WTC11 (cell line): ENCODE measurements around the gene EDDM13. TPM values are rescaled to one million over a fixed set of nuclear protein-coding genes. Genes with fewer than 3 reads are reported as not detected.

Source experiments
- ATAC-seq: fragments of 200-7000 bp; cut with Tn5 transposase; 2 replicates; pipeline ENCODE4 v1.10.0; 2021; ENCODE audit warnings: mild to moderate bottlenecking, moderate library complexity
- CTCF ChIA-PET: fragments of 300-600 bp; sonication (Branson Sonifier 250); formaldehyde crosslinking; loops from one replicate; lab custom pipeline; 2021; ENCODE audit warnings: antibody characterized with exemption; lab: Charles Lee
- POLR2A ChIA-PET: fragments of 350-600 bp; sonication (Branson Sonifier 250); formaldehyde crosslinking; loops from one replicate; lab custom pipeline; 2021; ENCODE audit warnings: antibody characterized with exemption; lab: Charles Lee
- DNase-seq: peaks from one replicate; pipeline ENCODE4 v3.0.0; 2021; ENCODE audit warnings: low spot score
- H3K27ac Mint-ChIP-seq: 2 replicates; pipeline ENCODE4 v1.8.0; 2021; ENCODE audit warnings: mixed read lengths
- H3K27me3 Mint-ChIP-seq: 2 replicates; pipeline ENCODE4 v1.8.0; 2021; ENCODE audit warnings: low read depth, mild to moderate bottlenecking, moderate library complexity, mixed read lengths
- H3K36me3 Mint-ChIP-seq: 2 replicates; pipeline ENCODE4 v1.8.0; 2021; ENCODE audit warnings: mixed read lengths
- H3K4me1 Mint-ChIP-seq: 2 replicates; pipeline ENCODE4 v1.8.0; 2022; ENCODE audit warnings: mixed read lengths
- H3K4me3 Mint-ChIP-seq: 2 replicates; pipeline ENCODE4 v1.8.0; 2021; ENCODE audit warnings: mild to moderate bottlenecking, moderate library complexity, mixed read lengths
- H3K9me3 Mint-ChIP-seq: 2 replicates; pipeline ENCODE4 v1.8.0; 2021; ENCODE audit warnings: mixed read lengths
- CREB1 ChIP-seq: sonication (generic); formaldehyde crosslinking; IDR thresholded peaks from 2 replicates; pipeline ENCODE4 v1.8.0; 2023; ENCODE audit warnings: mild to moderate bottlenecking, missing genetic modification reagents
- CREM ChIP-seq: sonication (generic); formaldehyde crosslinking; IDR thresholded peaks from 2 replicates; pipeline ENCODE4 v1.8.1; 2022; ENCODE audit warnings: mild to moderate bottlenecking, missing genetic modification reagents, moderate library complexity
- E2F1 ChIP-seq: sonication (generic); formaldehyde crosslinking; IDR thresholded peaks from 2 replicates; pipeline ENCODE4 v1.8.0; 2022; ENCODE audit warnings: mild to moderate bottlenecking, missing genetic modification reagents
- ELF4 ChIP-seq: sonication (generic); formaldehyde crosslinking; IDR thresholded peaks from 2 replicates; pipeline ENCODE4 v1.8.1; 2022; ENCODE audit warnings: low read depth, mild to moderate bottlenecking, moderate library complexity, missing genetic modification reagents
- EMX1 ChIP-seq: fragments of 250-450 bp; sonication (Bioruptor Pico); IDR thresholded peaks from 2 replicates; pipeline ENCODE4 v1.8.0; 2021; ENCODE audit warnings: mild to moderate bottlenecking
- FOXJ3 ChIP-seq: sonication (generic); formaldehyde crosslinking; IDR thresholded peaks from 2 replicates; pipeline ENCODE4 v1.9.0; 2021; ENCODE audit warnings: missing genetic modification reagents, mild to moderate bottlenecking, borderline replicate concordance
- FOXP1 ChIP-seq: sonication (generic); formaldehyde crosslinking; IDR thresholded peaks from 2 replicates; pipeline ENCODE4 v1.8.0; 2022; ENCODE audit warnings: missing genetic modification reagents, mild to moderate bottlenecking, moderate library complexity, borderline replicate concordance
- GABPB1 ChIP-seq: sonication (generic); formaldehyde crosslinking; IDR thresholded peaks from 2 replicates; pipeline ENCODE4 v1.8.1; 2023; ENCODE audit warnings: mild to moderate bottlenecking, missing genetic modification reagents
- IRF2 ChIP-seq: sonication (generic); formaldehyde crosslinking; IDR thresholded peaks from 2 replicates; pipeline ENCODE4 v1.8.0; 2022; ENCODE audit warnings: low read depth, missing genetic modification reagents, borderline replicate concordance
- JAZF1 ChIP-seq: fragments of 250-450 bp; sonication (Bioruptor Pico); IDR thresholded peaks from 2 replicates; pipeline ENCODE4 v1.9.0; 2021; ENCODE audit warnings: moderate library complexity, mild to moderate bottlenecking, inconsistent platforms
- KAT7 ChIP-seq: sonication (generic); formaldehyde crosslinking; IDR thresholded peaks from 2 replicates; pipeline ENCODE4 v1.8.1; 2023; ENCODE audit warnings: missing genetic modification reagents, mild to moderate bottlenecking, borderline replicate concordance
- RORB ChIP-seq: fragments of 250-450 bp; sonication (Bioruptor Pico); IDR thresholded peaks from 2 replicates; pipeline ENCODE4 v1.9.0; 2021; ENCODE audit warnings: mild to moderate bottlenecking
- SOX15 ChIP-seq: fragments of 250-450 bp; sonication (Bioruptor Pico); IDR thresholded peaks from 2 replicates; pipeline ENCODE4 v1.9.0; 2021; ENCODE audit warnings: mild to moderate bottlenecking
- TCF7 ChIP-seq: sonication (generic); formaldehyde crosslinking; IDR thresholded peaks from 2 replicates; pipeline ENCODE4 v1.8.0; 2022; ENCODE audit warnings: mild to moderate bottlenecking, low read depth, missing genetic modification reagents, moderate library complexity
- TEAD4 ChIP-seq: sonication (generic); formaldehyde crosslinking; IDR thresholded peaks from 2 replicates; pipeline ENCODE4 v1.8.0; 2022; ENCODE audit warnings: mild to moderate bottlenecking, missing genetic modification reagents
- USF2 ChIP-seq: sonication (generic); formaldehyde crosslinking; IDR thresholded peaks from 2 replicates; pipeline ENCODE4 v1.8.1; 2023; ENCODE audit warnings: mild to moderate bottlenecking, missing genetic modification reagents, moderate library complexity
- ZNF138 ChIP-seq: sonication (generic); formaldehyde crosslinking; conservative IDR thresholded peaks from 2 replicates; pipeline ENCODE4 v1.8.1; 2022; ENCODE audit warnings: mild to moderate bottlenecking, moderate library complexity, missing genetic modification reagents
- ZNF232 ChIP-seq: sonication (generic); formaldehyde crosslinking; IDR thresholded peaks from 2 replicates; pipeline ENCODE4 v1.8.0; 2022; ENCODE audit warnings: mild to moderate bottlenecking, missing genetic modification reagents
- total RNA-seq: library from RNA; stranded (reverse); gene quantifications from 3 replicates; pipeline ENCODE4 v1.2.3, GENCODE V29; 2021
- TF ChIP-seq, protein P1 (sequence below): fragments of 200-600 bp; IDR thresholded peaks from 2 replicates; pipeline ENCODE4 v1.8.0; 2022; ENCODE audit warnings: antibody characterized with exemption
- TF ChIP-seq, protein P2 (sequence below): sonication (generic); formaldehyde crosslinking; IDR thresholded peaks from 2 replicates; pipeline ENCODE4 v1.8.0; 2022; ENCODE audit warnings: missing genetic modification reagents

Gene EDDM13
- total RNA-seq, 1 experiment from 2014 or later: not detected

- 0 out of 2 replicates have a peak, but pooled peaks have one; percentile 1 for ATAC-seq
- H3K36me3 Mint-ChIP-seq: peaks cover 4% of the 10 kb centered on the region; the same call in 1 of the 2 replicates
- DNase-seq: peak; percentile 45
- peaks cover 13% of the 10 kb centered on the region for H3K4me1 Mint-ChIP-seq
- ChIA-PET CTCF (interaction anchor here (0.6 to 2.4 kb wide), 7 partner anchors 19 to 173 kb away, joined by 3 to 37 read pairs (median 9); partner anchors contain the start of gene ZNF444), POLR2A (no interaction called here)
- peak overlapping the region; percentile 98 for H3K27ac Mint-ChIP-seq
- no peaks in the 10 kb centered on the region for H3K27me3 Mint-ChIP-seq
- peak overlapping the region; percentile 95 for H3K4me3 Mint-ChIP-seq
- H3K9me3 Mint-ChIP-seq: peaks cover 3% of the 10 kb centered on the region
- TF ChIP-seq JAZF1 (CRISPR knock-in tag) (no peak), GABPB1 (CRISPR knock-in tag) (no peak), CREB1 (no peak), EMX1 (CRISPR knock-in tag) (no peak), USF2 (no peak), ELF4 (CRISPR knock-in tag) (no peak), RORB (CRISPR knock-in tag) (no peak), ZNF138 (CRISPR knock-in tag) (no peak), SOX15 (CRISPR knock-in tag) (no peak), FOXJ3 (CRISPR knock-in tag) (no peak), TCF7 (CRISPR knock-in tag) (no peak), E2F1 (CRISPR knock-in tag) (no peak), FOXP1 (CRISPR knock-in tag) (no peak), ZNF232 (no peak), KAT7 (CRISPR knock-in tag) (no peak), TEAD4 (no peak), CREM (no peak), IRF2 (CRISPR knock-in tag) (no peak)
- TF ChIP-seq, protein P1, sequence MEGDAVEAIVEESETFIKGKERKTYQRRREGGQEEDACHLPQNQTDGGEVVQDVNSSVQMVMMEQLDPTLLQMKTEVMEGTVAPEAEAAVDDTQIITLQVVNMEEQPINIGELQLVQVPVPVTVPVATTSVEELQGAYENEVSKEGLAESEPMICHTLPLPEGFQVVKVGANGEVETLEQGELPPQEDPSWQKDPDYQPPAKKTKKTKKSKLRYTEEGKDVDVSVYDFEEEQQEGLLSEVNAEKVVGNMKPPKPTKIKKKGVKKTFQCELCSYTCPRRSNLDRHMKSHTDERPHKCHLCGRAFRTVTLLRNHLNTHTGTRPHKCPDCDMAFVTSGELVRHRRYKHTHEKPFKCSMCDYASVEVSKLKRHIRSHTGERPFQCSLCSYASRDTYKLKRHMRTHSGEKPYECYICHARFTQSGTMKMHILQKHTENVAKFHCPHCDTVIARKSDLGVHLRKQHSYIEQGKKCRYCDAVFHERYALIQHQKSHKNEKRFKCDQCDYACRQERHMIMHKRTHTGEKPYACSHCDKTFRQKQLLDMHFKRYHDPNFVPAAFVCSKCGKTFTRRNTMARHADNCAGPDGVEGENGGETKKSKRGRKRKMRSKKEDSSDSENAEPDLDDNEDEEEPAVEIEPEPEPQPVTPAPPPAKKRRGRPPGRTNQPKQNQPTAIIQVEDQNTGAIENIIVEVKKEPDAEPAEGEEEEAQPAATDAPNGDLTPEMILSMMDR: no peak
- TF ChIP-seq, protein P2, sequence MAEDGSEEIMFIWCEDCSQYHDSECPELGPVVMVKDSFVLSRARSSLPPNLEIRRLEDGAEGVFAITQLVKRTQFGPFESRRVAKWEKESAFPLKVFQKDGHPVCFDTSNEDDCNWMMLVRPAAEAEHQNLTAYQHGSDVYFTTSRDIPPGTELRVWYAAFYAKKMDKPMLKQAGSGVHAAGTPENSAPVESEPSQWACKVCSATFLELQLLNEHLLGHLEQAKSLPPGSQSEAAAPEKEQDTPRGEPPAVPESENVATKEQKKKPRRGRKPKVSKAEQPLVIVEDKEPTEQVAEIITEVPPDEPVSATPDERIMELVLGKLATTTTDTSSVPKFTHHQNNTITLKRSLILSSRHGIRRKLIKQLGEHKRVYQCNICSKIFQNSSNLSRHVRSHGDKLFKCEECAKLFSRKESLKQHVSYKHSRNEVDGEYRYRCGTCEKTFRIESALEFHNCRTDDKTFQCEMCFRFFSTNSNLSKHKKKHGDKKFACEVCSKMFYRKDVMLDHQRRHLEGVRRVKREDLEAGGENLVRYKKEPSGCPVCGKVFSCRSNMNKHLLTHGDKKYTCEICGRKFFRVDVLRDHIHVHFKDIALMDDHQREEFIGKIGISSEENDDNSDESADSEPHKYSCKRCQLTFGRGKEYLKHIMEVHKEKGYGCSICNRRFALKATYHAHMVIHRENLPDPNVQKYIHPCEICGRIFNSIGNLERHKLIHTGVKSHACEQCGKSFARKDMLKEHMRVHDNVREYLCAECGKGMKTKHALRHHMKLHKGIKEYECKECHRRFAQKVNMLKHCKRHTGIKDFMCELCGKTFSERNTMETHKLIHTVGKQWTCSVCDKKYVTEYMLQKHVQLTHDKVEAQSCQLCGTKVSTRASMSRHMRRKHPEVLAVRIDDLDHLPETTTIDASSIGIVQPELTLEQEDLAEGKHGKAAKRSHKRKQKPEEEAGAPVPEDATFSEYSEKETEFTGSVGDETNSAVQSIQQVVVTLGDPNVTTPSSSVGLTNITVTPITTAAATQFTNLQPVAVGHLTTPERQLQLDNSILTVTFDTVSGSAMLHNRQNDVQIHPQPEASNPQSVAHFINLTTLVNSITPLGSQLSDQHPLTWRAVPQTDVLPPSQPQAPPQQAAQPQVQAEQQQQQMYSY (CRISPR knock-in tag): no peak
Measured at GRCh38 chr19:56314018-56314380, 41.5 kb downstream of the EDDM13 start.
